Raji (cell line): ENCODE data around the gene HMX1.

ENCODE experiments used
- POLR2A ChIP-seq: IDR thresholded peaks from 2 replicates; pipeline ENCODE4 v1.6.1; 2011; ENCODE audit warnings: low read depth, low read length, control low read depth; ENCODE audit not compliant: insufficient read depth

Gene HMX1

DNA sequence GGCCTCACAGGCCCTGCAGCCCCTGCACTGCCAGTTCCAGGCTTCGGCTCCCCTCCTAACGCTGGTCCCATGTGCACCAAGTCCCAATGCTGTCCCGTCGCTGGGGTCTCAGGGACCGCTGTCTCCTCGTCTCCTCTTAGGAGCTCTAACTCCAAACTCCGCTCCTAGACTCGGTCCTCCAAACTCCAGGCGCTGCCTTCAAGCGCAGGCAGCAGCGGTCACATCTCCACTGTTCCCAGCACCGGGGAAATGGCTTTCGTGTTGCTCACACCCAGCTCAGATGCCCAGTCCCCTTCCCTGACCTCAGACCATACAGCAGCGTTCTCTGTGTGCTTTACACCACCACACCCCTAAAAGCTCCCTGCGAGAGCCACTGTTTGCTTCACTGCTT, 19.6 kb upstream of the HMX1 start:
- no peak for TF ChIP-seq POLR2A

- TF ChIP-seq POLR2A, result no peak
Observed at GRCh38 chr4:8888856-8889255, 17.2 kb upstream of the HMX1 start.

- TF ChIP-seq POLR2A, result no peak
Observed at GRCh38 chr4:8886612-8887406, 15.2 kb upstream of the HMX1 start.

DNA sequence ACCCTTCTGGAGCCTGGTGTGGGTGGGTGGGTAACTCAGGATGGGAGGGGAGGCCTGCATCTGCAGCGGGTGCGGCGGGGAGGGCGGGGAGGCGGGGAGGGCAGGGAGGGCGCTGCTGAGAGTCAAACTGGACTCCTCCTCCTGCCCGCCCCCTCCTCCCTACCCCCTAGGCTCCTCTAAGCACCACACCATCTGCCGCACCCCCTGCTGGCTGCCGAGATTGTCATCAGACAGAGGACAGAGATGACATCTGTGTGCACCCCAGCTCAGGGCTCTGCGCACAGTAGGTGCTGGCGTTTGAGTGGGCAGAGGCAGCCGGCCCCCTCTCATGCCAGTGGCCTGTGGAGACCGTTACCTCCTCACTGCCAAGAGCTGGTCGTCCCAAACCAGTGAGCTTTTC, 10.6 kb upstream of the HMX1 start:
- TF ChIP-seq POLR2A, result no peak

DNA sequence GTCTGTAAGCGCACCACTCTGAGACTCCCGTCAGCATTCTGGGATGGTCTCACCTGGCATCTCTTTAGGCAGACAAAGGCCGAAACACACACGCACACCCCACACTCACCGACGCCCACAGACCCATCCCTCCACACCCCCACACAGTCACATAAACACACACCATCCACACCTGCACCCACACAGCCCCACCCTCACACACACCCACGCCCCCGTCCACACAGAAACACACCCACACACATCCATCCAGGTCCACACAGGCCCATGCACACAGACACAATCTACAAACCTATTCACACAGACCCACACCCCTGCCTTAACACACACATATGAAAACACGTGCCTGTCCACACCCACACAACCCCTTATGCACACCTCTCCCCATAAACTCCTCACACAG, 9.2 kb upstream of the HMX1 start:
- TF ChIP-seq POLR2A, result no peak

DNA sequence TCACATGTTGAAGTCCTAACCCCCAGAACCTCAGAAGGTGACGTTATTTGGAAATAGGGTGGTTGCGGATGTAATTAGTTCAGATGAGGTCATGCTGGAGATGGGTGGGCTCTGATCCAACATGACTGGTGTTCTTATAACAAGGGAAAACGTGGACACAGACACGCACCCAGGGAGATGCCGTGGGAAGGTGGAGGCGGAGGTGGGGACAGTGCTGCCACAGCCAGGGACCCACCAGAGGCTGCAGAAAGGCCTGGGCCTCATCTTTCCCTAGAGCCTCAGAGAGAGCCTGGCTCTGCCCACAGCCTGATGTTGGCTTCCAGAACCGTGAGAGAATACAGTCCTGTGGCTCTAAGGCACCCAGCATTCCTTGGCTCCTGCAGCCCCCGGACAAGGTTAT, 7.9 kb upstream of the HMX1 start:
- TF ChIP-seq POLR2A, result no peak

GRCh38 chr4:8878421-8878820, 6.8 kb upstream of the HMX1 start:
- no peak for TF ChIP-seq POLR2A

DNA sequence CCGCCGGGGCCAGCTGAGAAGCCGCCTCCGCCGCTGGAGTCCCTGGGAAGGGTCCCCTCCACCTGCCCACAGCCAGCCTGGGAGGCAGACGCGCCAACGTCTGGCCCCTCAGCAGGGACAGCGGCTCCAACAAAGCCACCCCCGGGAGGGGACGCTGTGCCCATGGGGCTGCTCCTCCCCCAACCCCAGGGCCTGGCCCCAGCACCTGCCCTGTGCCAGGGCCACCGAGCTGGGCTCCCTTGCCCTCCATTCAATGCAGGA, 6.1 kb upstream of the HMX1 start:
- no peak for TF ChIP-seq POLR2A

DNA sequence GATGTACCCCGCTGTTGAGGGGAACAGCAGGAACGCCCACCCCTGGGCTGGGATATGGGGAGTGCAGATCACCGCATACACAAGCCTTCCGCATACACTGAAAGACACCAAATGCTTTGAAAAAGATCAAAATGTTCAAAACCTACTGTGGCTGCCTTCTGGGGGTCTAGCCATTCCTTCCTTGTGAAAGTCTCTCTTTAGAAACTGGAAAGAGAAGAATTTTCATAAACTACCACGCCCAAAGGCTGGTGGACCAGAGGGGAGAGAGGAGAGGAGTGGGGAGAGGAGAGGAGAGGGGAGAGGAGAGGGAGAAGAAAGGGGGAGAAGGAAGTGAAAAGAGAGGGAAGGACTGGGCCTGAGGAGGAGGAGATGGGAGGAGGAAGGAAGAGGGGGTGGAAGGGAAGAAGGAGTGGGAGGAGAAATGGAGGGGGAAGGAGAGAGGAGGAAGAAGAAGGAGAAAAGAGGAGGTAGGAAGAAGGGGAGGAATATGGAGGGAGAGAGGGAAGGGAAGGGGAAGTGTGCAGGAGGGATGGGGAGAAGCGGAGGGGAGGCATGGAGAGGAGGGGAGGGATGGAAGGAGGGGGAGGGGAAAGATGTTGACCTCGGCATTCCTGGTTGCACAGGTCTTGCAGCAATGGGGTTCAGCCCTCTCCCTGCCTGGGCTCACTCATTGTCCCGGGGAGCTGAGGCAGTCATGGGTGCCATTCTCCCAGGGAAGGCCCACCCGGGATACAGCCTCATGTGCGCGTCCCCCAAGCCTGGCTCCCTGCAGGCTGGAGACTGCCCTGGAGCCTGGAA, 5.5 kb upstream of the HMX1 start:
- no peak for TF ChIP-seq POLR2A

DNA sequence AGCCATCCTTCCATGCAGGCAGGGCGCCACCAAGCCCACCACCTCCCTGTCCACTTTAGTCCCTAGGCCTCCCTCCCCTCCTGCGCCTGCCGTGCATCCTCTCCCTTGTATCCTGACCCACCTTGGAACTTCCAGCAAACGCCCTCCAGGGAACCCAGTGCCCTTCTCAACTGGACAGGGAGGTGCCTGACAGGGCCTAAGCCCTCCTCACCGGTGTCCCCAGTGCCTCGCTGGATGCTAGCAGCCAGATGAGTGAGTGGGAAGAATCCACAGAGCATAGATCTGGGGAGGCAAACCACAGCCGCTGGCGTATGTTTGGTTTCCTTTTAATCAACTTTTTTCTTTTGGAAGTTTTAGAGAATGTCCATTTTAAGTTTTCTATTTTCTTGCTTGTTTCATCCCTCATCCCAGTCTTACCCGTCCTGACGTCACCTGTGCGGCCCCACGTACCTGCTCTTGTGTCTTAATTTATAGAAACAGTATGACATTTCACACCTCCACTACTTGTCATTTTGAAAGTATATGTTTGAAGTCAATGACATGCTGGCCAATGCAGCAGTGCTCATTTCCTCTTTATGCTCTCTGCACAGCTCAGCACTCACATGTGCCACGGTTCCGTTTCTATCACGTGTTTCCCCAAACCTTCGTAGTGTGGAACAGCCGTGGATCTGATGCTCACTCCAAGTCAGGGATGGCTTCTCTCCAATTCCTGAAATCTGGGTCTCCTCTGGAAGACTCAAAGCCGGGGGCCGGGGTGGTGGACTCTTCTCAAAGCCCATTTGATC, 3.4 kb upstream of the HMX1 start:
- TF ChIP-seq POLR2A, result no peak

DNA sequence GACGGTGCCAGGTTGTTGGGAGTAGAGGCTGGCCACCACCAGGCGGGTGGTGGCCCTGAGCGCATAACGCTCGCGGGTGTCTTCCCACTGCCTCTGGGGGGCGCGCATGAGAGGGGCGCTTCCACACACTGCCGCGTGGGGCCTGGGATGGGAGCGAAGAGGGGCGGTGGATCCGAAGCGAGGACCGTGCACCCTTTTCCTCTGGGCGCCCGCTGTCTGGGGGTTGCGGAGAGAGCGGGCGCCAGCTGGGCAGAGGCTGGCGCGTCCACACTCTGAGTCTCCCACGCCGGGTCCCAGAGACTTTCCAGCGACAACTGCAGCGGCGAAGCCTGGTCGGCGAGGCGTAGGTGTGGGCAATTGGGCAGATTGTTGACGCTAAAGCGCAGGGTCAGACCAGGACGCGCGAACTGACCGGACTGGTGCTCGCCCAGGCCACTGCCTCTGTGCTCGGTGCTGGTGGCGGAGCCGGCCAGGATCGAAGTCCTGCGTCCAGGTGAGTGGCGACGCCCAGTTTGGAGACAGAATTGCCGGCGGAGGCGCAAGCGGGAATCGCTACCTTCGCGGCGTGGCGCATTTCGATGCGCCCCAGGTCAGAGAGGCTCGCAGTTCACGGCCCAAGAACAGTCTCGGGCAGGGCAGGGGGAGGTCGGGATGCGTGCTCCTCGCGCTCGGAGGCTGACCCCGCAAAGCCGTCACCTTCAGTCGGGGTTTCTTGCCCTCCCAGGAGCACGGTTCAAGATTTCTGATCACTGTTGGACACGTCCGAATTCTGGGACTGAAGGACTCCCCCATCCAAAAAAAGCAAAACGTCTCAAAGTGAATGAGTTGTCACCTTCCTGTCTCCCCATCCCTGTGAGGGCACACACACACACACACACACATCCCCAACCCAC, 2.6 kb upstream of the HMX1 start:
- no peak for TF ChIP-seq POLR2A

DNA sequence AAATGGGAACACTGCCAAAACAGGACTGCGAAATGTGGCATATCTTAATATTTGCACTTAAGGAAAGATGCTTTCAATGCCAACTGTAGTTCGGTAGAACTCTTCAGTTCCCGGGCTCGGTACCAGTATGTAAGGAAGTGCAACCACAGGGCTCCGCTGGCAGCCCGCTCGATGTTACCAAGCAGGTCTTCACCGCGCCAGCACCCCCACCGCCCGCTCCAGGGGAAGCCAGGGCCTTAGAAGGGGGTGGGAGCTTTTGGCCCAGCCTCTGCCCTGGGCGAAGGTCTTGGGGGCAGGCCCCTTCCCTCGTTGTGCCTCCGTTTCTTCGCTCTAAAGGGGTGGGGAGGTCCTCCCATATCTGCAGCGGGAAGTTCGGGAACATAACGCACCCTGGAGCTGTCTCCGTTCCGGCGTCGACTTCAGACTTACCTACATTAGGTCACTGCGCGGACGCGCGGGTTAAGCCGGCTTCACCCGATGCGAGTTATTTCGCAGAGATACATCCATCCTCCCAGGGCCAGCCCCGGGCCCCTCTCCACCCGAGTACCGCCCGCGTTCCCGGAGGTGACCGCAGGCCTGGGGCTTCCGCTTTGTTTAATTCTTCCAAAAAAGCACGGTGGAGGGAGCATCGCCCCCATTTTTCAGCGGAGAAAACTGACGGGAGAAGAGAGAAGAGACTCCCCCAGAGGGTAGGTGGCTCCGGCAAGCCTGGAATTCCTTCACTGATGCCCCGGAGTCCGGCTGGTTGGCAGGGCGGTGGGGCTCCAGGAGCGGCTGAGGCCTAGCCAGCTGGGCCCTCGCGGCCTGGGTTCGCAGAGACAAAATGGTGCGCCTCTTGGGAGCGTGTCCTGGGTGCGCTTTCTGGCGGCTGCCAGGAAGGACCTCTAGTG, 1.0 kb upstream of the HMX1 start:
- no peak for TF ChIP-seq POLR2A

- TF ChIP-seq POLR2A, result no peak
Observed at GRCh38 chr4:8870647-8871416, 807 bp downstream of the HMX1 start.
